NOMO-1 treated with dmso at 0.1 percent for 144 hours (cell line): ENCODE measurements around the gene ANO7.

Source experiments
- DNase-seq: peaks from one replicate; lab custom pipeline; 2025; ENCODE audit not compliant: unreplicated experiment; lab: John Stamatoyannopoulos, UW

ANO7 gene

DNA sequence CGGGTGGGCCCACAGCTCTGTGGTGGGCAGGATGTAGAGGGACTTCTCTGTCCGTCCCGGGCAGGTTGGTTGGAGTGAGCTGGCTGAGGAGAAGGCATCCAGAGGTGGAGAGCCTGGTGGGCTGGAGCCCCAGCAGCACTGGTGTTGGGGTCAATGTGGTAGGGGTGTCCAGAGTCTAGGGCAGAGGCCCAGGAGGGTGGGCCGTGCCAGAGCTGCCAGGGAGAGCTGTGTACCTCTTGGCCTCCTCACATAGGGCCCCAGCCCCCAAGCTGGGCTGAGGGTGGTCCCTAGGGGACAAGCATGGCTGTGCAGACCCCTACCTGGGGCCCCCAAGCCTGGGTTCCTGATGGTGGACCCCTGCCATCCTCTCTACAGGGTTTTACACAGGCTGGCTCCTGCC is 16.0 kb downstream of the ANO7 start:
- DNase-seq = no peak

DNA sequence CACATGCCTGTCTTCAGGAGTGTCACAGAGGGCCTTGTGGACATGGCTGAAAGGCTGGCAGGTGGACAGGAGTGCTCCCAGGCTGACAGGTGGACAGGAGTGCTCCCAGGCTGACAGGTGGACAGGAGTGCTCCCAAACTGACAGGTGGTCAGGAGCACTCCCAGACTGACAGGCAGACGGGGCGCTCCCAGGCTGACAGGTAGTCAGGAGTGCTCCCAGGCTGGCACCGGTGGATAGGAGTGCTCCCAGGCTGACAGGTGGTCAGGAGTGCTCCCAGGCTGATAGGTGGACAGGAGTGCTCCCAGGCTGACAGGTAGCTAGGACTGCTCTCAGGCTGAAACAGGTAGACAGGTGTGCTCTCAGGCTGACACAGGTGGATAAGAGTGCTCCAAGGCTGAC is 16.6 kb downstream of the ANO7 start:
- no peak for DNase-seq

DNA sequence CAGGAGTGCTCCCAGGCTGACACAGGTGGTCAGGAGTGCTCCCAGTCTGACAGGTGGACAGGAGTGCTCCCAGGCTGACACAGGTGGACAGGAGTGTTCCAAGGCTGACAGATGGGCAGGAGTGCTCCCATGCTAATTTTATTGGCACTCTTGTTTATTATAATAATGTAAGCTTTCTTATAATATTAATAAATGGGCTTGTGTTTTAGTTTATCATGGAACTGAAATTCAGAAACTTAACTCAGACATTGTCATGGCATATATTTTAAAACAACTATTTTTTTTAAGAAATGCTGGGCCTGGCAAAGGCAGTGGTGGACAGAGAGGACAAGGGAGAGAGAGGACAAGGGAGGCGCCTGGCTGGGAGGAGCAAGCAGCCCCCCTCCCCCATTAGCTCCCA is 18.7 kb downstream of the ANO7 start:
- DNase-seq = no peak

DNA sequence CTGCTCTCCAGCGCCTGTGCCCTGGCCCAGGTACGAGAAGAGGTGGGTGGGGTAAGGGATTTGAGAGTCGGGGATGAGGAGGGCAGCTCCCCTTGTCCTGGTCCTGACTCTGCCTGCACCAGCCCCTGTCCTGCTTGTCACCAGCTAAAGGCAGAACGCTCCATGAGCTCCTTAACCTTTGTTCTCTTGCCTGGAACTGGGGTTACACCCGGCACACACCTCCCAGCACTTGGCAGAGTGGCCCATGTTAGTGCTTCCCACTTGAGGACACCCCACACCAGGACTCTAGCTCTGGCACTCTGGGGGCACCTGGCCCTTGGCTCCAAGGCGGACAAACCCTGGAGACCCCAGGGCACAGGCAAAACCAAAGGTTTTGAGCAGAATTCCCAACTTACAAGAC is 19.2 kb downstream of the ANO7 start:
- DNase-seq = no peak

DNA sequence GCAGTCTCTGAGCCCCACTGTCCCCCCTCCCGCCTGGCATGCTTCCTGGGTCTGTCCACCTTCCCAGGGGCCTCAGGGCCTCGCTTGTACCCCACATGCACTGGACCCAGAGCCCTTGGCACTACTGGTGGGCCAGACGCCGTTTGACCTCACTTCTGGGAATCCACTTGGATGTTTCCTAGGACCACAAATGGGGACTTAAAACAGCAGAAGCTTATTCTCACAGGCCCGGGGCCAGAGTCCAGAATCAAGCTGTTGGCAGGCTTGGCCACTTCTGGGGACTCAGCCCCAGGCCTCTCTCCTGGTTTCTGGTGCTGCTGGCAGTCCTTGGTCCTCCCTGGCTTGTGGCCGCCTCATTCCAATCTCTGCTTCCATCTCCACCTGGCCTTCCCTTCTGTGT is 19.6 kb downstream of the ANO7 start:
- no peak for DNase-seq

DNA sequence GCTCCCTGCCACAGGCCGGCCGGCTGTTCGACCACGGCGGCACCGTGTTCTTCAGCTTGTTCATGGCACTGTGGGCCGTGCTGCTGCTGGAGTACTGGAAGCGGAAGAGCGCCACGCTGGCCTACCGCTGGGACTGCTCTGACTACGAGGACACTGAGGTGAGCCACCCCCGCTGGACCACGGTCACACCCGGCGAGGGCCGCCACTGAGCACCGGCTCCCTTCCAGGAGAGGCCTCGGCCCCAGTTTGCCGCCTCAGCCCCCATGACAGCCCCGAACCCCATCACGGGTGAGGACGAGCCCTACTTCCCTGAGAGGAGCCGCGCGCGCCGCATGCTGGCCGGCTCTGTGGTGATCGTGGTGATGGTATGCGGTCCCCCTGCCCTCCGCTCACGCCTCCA is 20.8 kb downstream of the ANO7 start:
- no peak for DNase-seq

DNA sequence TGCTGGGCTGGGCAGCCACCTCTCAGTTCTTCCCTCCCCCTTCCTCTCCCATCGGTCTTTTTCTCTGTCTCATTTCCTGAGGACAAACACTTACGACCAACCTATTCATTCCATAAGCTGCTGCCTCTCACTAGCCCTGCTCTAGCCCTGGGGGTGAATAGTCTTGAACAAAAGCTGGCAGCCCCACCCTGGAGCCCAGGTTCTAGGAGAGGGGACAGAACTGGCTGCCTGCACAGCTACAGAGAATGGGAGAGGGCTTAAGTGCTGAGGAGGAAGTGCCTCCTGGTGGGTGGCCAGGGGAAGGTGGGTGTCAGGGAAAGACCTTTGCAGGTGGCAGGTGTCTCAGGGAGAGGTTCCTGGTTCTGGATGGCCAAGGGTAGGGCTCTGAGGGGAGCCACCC is 22.8 kb downstream of the ANO7 start:
- DNase-seq = no peak

DNA sequence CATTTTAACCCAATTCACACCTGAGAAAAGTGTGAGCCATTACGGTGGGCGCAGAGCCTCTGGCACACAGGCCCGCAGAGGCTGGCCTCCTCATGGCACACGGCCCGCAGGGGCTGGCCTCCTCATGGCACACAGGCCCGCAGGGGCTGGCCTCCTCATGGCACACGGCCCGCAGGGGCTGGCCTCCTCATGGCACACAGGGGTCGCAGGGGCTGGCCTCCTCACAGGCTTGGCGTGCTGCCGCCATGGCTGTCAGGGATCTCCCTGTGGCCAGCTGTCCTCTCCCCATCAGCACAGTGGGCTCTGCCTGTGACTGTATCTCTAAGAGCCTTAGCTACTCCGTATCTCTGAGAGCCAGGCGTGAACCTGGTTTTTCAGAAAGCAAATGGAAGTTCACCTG is 24.6 kb downstream of the ANO7 start:
- DNase-seq = no peak

DNA sequence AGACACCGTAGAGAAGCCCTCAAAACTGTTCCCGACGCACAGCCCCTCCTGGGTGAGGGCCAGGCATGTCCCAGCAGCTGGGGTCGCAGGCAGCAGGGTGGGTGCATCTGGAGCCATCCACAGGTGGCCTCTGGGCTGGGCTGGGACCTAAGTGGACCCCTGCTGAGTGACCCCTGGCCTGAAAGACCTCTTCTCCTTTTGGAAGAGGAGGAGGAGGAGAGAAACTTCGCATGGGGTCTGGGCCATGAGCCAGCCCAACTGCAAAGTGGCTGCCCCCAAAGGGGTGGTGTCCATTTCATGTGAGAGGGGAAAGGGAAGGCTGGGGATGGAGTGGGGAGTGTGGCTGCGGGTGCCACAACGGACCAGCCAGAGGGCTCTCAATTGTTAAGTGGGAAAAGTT is 25.1 kb downstream of the ANO7 start:
- DNase-seq = no peak

DNA sequence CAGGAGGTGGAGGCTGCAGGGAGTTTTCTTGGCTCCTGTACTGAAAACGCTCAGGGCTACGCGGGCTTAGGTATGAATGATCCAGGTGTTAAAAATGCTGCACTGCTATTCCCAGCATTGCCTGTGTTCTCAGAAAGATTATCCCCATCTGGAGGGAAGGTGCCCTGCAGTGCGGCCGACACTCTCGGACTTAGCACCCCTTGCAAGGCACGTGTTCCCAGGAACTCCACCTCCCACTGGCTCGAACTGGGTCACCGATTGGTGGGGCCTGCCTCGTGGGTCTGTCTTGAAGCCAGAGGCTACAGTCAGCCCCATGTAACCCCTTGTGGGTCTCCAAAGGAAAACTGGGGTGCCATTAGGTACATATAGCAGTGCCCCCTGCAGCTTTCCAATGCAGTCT is 25.7 kb downstream of the ANO7 start:
- DNase-seq = no peak

DNA sequence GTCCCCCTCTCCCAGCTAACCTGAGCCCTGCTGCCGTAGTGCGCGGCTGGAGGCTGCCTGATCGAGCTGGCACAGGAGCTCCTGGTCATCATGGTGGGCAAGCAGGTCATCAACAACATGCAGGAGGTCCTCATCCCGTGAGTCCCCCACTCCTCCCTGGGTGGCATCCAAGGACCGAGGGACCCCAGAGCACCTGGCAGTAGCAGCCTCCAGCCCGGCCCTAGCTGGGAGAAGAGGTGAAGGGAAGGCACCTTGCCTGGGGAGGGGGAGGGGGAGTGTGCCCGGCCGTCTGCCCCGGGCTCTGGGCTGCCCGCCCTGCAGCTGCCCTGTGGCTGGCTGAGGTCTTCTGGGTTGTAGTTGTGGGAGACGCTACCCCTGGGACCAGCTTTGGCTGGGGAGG is 26.3 kb downstream of the ANO7 start:
- DNase-seq = no peak

DNA sequence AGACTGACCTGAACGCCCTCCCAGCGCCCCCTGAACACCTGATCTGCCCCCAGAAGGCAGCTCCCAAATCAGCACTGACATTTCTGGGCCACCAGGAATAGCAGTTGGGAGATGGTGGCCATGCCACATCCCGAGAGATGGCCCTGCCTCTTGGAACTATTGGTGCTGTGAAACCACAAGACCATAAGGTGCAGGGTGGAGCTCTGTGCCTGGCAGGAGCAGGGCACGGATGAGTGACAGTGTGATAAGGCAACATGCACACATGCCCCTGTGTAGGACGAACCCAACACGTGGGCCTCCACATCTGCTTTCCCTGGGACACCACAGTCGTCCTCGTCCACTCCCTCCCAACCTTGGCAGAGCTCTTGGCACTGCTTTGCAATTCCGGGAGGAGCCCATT is 26.9 kb downstream of the ANO7 start:
- DNase-seq = no peak

DNA sequence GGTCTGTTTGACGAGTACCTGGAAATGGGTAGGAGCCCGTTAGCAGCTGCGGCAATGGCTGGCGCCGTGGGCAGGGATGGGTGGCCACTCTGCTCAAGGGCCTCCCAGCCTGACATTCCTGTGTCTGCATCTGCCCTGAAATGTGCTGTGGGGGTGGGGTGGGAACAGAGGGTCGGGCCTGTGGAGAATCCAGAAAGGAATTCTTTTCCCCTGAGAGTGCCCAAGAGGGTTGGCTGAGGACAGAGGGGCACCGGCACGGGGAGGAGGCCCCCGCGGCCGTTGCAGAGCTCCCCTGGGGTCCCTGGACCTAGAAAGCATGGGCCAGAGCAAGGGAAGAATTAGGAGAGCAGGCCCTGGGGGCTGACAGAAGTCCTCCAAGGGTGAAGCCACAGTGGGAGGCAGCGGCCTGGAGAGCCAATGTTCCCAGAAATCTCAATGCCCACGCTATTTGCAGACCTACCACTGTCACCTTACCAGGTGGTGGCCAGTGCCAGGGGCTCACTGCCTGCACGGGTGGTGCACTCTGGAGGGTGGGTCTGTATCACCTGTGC is 27.8 kb downstream of the ANO7 start:
- DNase-seq = no peak

DNA sequence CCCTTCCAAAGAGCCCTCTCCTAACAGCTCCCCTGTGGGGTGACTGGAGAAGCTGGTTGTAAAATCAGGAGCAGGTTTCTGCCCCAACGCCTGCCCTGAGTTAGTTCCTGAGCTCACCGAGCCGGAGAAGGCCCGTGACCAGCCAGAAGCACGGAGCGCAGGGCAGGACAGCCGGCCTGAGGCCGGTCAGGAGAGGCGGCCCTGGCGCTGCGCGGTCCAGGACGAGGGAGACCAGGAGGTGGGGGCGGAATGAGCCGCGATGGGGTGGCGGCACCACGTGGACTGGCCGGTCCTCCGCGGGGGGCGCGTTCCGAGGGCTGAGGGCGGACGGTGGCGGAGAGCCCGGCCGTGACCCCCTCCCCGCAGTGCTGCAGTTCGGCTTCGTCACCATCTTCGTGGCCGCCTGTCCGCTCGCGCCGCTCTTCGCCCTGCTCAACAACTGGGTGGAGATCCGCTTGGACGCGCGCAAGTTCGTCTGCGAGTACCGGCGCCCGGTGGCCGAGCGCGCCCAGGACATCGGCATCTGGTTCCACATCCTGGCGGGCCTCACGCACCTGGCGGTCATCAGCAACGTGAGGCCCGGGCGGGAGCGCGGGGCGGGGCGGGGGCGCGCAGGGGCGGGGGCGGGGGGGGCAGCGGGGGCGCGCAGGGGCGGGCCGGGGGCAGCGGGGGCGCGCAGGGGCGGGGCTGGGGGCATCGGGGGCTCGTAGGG is 29.0 kb downstream of the ANO7 start:
- no peak for DNase-seq

DNA sequence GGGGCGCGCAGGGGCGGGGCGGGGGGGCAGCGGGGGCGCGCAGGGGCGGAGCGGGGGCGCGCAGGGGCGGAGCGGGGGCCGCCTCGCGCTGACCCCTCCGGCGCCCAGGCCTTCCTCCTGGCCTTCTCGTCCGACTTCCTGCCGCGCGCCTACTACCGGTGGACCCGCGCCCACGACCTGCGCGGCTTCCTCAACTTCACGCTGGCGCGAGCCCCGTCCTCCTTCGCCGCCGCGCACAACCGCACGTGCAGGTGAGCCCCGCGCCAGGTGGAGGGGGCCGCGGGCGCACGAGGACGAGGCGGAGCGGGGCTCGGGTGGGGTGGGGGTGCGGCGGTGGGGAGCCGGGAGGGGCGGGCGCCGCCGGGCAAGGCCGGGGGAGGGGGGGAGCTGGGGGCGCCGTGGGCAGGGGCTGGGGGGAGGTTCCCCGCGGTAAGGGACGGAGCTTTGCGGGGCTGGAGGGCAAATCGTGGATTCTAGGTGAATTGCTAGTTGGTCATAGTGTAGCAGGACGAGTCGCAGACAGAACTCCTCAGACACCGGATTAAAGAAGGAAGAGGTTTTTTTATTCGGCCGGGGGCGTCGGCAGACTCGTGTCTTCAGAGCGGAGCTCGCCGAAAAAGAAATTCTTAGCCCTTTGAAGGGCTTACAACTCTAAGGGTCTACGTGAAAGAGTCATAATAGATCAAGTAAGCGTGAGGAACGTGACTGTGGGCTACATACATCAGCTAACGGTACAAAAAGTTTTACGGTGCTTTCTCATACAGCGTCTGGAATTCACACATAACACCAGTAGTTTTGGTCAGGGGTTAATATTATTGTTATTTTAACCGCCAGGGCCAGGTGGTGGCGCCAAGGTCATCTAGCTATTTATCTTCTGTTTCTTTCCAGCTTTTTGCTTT is 29.9 kb downstream of the ANO7 start:
- DNase-seq = peak; percentile 17

DNA sequence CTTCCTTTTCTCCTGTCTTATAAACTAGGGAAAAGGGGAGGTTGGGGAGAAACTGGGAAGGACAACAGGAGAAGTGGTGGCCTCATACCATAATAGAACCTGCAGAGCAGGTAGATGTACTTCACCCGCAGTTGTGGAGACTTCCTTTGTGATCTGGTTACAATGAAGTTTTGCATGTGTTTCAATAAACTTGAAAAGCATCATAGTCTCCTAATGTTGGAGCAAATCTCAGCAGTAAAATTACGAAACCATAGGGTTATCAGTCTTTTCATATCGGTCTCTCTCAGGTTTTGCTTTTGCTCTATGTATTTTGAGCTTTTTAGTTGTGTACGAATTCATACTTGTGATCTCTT is 30.5 kb downstream of the ANO7 start:
- DNase-seq = no peak

DNA sequence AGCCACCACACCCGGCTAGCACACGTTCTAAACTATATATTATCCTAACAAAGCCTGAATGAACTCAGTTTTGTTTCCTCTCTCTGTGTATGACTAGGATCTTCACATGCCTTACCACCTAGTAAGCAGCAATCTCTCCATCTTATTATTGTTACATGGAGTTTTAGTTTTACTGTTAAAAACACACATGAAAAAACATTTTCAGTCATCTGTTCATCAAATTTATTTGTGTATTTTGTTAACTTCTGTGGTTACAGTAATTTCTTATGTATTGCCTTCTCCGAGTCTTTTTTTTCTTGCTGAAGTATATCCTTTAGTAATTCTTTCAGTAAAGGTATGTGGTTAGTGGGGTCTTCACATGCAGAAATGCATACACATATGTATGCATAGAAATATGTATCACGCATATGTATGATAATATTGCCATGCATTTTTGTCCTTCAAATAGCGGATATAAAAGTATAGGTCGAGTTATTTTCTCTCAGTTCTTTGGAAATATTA is 31.4 kb downstream of the ANO7 start:
- DNase-seq = no peak

DNA sequence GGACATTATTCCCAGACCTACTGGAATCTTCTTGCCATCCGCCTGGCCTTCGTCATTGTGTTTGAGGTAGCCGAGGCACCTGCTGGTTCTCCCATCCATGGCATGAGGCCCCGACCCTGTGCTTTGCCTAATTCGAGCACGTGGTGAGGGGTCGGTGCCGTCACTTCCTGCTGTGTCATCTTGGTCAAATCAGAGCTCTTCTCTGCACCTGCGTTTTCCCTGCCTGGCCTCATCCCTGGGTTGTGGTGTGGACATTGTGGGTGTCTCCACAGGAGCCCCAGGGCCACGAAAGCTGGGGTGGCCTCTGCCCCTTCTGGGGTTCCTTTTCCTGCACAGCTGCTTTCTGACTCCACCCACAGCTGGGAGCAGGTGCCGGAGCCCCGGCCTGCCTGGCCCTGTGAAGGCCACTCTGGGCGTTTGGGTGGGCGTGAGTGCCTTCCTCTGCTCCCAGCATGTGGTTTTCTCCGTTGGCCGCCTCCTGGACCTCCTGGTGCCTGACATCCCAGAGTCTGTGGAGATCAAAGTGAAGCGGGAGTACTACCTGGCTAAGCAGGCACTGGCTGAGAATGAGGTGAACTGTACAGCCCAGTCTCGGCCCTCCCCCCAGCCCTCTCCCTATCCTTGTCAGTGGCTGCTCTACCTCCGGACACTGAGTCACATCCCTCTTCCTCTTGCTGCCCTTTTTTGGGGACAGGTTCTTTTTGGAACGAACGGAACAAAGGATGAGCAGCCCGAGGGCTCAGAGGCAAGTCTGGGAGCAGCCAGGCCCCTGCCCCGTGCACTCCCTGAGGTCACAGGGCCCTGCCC is 34.9 kb downstream of the ANO7 start:
- no peak for DNase-seq

DNA sequence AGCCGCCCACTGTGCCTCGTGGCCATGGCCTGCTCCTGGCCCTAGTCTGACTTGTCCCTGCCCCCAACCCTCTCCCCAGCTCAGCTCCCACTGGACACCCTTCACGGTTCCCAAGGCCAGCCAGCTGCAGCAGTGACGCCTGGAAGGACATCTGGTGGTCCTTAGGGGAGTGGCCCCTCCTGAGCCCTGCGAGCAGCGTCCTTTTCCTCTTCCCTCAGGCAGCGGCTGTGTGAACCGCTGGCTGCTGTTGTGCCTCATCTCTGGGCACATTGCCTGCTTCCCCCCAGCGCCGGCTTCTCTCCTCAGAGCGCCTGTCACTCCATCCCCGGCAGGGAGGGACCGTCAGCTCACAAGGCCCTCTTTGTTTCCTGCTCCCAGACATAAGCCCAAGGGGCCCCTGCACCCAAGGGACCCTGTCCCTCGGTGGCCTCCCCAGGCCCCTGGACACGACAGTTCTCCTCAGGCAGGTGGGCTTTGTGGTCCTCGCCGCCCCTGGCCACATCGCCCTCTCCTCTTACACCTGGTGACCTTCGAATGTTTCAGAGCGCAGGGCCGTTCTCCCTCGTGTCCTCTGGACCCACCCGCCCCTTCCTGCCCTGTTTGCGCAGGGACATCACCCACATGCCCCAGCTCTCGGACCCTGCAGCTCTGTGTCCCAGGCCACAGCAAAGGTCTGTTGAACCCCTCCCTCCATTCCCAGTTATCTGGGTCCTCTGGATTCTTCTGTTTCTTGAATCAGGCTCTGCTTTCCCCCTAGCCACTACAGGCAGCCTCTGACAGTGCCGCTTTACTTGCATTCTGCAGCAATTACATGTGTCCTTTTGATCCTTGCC is 35.8 kb downstream of the ANO7 start:
- DNase-seq = no peak

DNA sequence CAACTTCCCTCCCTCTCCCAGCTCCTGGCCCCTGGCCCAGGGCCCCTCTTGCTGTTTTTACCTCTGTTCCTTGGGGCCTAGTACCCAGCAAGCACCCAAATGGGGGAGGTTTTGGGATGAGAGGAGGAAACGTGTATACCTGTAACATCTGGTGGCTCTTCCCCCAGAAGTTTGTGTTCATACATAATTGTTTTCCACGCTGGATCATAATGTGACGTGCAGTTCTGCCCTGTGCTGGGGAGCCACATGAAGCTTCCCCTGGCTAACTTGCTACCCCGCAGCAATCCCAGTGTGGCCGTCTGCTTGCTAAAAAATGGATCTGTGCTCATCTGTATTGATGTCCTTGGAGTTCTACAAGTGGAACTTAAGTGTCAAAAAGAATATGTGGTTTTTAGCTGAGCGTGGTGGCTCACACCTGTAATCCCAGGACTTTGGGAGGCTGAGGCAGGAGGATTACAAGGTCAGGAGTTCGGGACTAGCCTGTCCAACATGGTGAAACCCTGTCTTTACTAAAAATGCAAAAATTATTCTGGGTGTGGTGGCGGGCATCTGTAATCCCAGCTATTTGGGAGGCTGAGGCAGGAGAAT is 36.5 kb downstream of the ANO7 start:
- DNase-seq = no peak
